ENCODE measurements around the gene MOCS3. TPM values are rescaled to one million over a fixed set of nuclear protein-coding genes. Genes with fewer than 3 reads are reported as not detected.

The MOCS3 gene
- total RNA-seq, 1 experiment from 2014 or later = 13.4 TPM

- Histone ChIP-seq H3F3A (ENCODE audit: low read length, unreplicated experiment) (no peaks in the 10 kb centered on the region), H3K79me2 (ENCODE audit: low read length) (no peaks in the 10 kb centered on the region), H3K9me3 (ENCODE audit: low read length) (no peaks in the 10 kb centered on the region), H3K27me3 (ENCODE audit: low read length) (no peaks in the 10 kb centered on the region), H3K4me3 (ENCODE audit: low read length) (0 out of 2 replicates have a peak overlapping the region, but pooled peaks have one; percentile 10), H3K9ac (ENCODE audit: low read length) (peak overlapping the region; percentile 11; the same call in 1 of the 2 replicates), H3K4me2 (ENCODE audit: low read length) (peak overlapping the region; percentile 54), H3K4me1 (ENCODE audit: insufficient read depth, low read length) (peaks cover 18% of the 10 kb centered on the region), H3K27ac (ENCODE audit: low read length) (no peak overlapping the region), H4K20me1 (ENCODE audit: low read length) (no peaks in the 10 kb centered on the region), H2AFZ (ENCODE audit: low read length) (peak overlapping the region; percentile 80), H3K9me2 (replicated peaks; ENCODE audit: low read length) (no peaks in the 10 kb centered on the region), H3K36me3 (ENCODE audit: low read depth, low read length) (no peaks in the 10 kb centered on the region)
- POLR2A ChIA-PET (ENCODE audit: unreplicated experiment) = no interaction called here
- BruUV-seq (replicated peaks) = no TSS peak
- intact Hi-C loops (cut with micrococcal nuclease) = loop anchor here (1.0 to 10.0 kb wide), 6 partner anchors 319 to 997 kb away; no protein-coding TSS in a partner anchor
- peak; percentile 99 for DNase-seq
- ATAC-seq = peak; percentile 97
- CTCF ChIA-PET = interaction anchor here (0.5 to 2.6 kb wide), 32 partner anchors 25 to 1127 kb away, joined by 3 to 26 read pairs (median 4); partner anchors contain the start of gene BCAS4
- no peak for TF ChIP-seq EZH2phosphoT487 (IDR thresholded peaks at IDR 0.05; ENCODE audit: borderline replicate concordance, low read length)
- no peak for TF ChIP-seq EZH2 (IDR thresholded peaks at IDR 0.05; ENCODE audit: low read length, unreplicated experiment)
- peak; percentile 98 for TF ChIP-seq CTCF (conservative IDR thresholded peaks at IDR 0.05; ENCODE audit: low read depth, low read length)
Measured at GRCh38 chr20:50987493-50988210, 29.0 kb downstream of the MOCS3 start.

DNA sequence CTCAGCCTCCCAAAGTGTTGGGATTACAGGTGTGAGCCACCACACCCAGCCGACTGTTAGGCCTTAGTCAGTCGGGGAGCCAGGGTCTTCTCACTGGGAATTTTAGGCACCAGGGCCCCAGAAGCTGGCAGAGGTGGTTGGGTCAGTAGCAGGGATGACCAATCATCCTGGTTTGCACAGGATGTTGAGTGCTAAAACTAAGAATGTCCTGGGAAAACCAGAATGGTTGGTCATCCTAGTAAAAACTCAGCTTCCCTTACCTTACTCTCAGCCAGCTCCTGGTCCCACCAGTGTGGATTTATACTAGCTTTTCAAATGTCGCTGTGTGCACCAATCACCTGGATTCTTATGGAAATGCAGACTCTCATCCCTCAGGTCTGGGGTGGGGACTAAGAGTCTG is 32.5 kb downstream of the MOCS3 start:
- no peak for ATAC-seq

More for the DNA sequence above, 32.5 kb downstream of the MOCS3 start:
- TF ChIP-seq CTCF (conservative IDR thresholded peaks at IDR 0.05; ENCODE audit: low read depth, low read length) = no peak
- no peak for TF ChIP-seq EZH2phosphoT487 (IDR thresholded peaks at IDR 0.05; ENCODE audit: borderline replicate concordance, low read length)
- TF ChIP-seq EZH2 (IDR thresholded peaks at IDR 0.05; ENCODE audit: low read length, unreplicated experiment) = no peak
- H2AFZ ChIP-seq (ENCODE audit: low read length) = peak overlapping the region; percentile 27; the same call in 1 of the 2 replicates
- H3K9ac ChIP-seq (ENCODE audit: low read length) = no peak overlapping the region
- H3K27me3 ChIP-seq (ENCODE audit: low read length) = no peaks in the 10 kb centered on the region
- peak; percentile 68 for DNase-seq
- BruUV-seq (replicated peaks) = no TSS peak
- H3K27ac ChIP-seq (ENCODE audit: low read length) = peak overlapping the region; percentile 29
- ChIA-PET POLR2A (ENCODE audit: unreplicated experiment) (no interaction called here), CTCF (interaction anchor here (0.8 to 1.0 kb wide), 2 partner anchors 9 to 11 kb away, joined by 3 read pairs; no protein-coding TSS in a partner anchor)
- peaks cover 11% of the 10 kb centered on the region for H3K4me1 ChIP-seq (ENCODE audit: insufficient read depth, low read length)
- H3K9me2 ChIP-seq (replicated peaks; ENCODE audit: low read length) = no peaks in the 10 kb centered on the region
- intact Hi-C loops (cut with micrococcal nuclease) = no loop called here
- no peak overlapping the region for H3K4me2 ChIP-seq (ENCODE audit: low read length)
- H4K20me1 ChIP-seq (ENCODE audit: low read length) = no peaks in the 10 kb centered on the region
- no peaks in the 10 kb centered on the region for H3F3A ChIP-seq (ENCODE audit: low read length, unreplicated experiment)
- H3K4me3 ChIP-seq (ENCODE audit: low read length) = no peak overlapping the region
- H3K36me3 ChIP-seq (ENCODE audit: low read depth, low read length) = no peaks in the 10 kb centered on the region
- H3K9me3 ChIP-seq (ENCODE audit: low read length) = no peaks in the 10 kb centered on the region
- no peaks in the 10 kb centered on the region for H3K79me2 ChIP-seq (ENCODE audit: low read length)
